Uterus (tissue), 2 donors: ENCODE results near the gene TMEM41B.

ENCODE experiments used
- CTCF ChIP-seq, 4 experiments: fragments of 200-600 bp in 2 of 4; fragments of 450-650 bp in 2 of 4; sonication (generic) in 2 of 4; IDR thresholded peaks; one replicate each; pipeline ENCODE4 v1.5.1; 2016 to 2019; ENCODE audit warnings: antibody characterized with exemption in 4 of 4, mild to moderate bottlenecking in 2 of 4, moderate library complexity in 1 of 4
- POLR2A ChIP-seq, 2 donors: fragments of 450-650 bp; IDR thresholded peaks; one replicate each; pipeline ENCODE4 v1.6.1; 2016; ENCODE audit warnings: antibody characterized with exemption in 2 of 2, mild to moderate bottlenecking in 1 of 2, moderate library complexity in 1 of 2

GRCh38 chr11:9254416-9254815 is 60.0 kb downstream of the TMEM41B start:
- TF ChIP-seq CTCF (IDR thresholded peaks at IDR 0.05), result no peak
- no peak for TF ChIP-seq POLR2A (IDR thresholded peaks at IDR 0.05)
